Dendritic cell treated with granulocyte-macrophage colony-stimulating factor and Interleukin-4, amounts not matched to agents 40 ng/mL and 50 ng/mL, for 4 days (primary cell): ENCODE measurements around the gene MSH6.
A peak's percentile ranks its signal among the peaks of the same experiment; 100 is the strongest.
"Not testable (repeated sequence)": the region's sequence is repeated elsewhere in the genome, so short reads cannot be mapped to it uniquely, and the experiment has no call there.

ENCODE experiments used
- H3K27ac Mint-ChIP-seq: one replicate; pipeline ENCODE4 v1.8.0; 2022; ENCODE audit warnings: mild to moderate bottlenecking, mixed read lengths
- H3K27me3 Mint-ChIP-seq: one replicate; pipeline ENCODE4 v1.8.0; 2022; ENCODE audit warnings: mild to moderate bottlenecking, mixed read lengths
- H3K36me3 Mint-ChIP-seq: one replicate; pipeline ENCODE4 v1.8.0; 2022; ENCODE audit warnings: low read depth, mixed read lengths
- H3K4me1 Mint-ChIP-seq: one replicate; pipeline ENCODE4 v1.8.0; 2022; ENCODE audit warnings: low read depth, mixed read lengths
- H3K4me3 Mint-ChIP-seq: one replicate; pipeline ENCODE4 v1.8.0; 2022; ENCODE audit warnings: mild to moderate bottlenecking, moderate library complexity, mixed read lengths
- H3K9me3 Mint-ChIP-seq: one replicate; pipeline ENCODE4 v1.8.0; 2022; ENCODE audit warnings: mixed read lengths
- intact Hi-C: fragments of 100-400 bp; cut with micrococcal nuclease; formaldehyde crosslinking; loops from one replicate; pipeline ENCODE4 v1.15.0; 2022

The MSH6 gene

DNA sequence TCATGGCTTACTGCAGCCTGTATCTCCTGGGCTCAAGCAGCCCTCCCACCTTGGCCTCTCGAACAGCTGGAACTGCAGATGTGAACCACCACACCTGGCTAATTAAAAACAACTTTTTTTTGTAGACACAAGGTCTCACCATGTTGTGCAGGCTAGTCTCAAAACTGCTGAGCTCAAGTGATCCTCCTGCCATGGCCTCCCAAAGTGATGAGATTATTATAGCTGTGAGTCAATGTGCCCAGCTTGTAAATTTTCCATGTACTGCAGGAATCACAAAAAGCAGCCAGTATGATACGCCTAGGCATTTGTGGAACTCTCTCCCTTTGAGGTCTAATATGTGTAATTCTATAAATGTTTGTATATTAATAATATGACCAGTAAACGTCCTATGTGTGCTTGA, 59.9 kb downstream of the MSH6 start:
- intact Hi-C loops, result no loop called here
- Mint-ChIP-seq H3K9me3 (no peaks in the 10 kb centered on the region), H3K4me3 (no peak overlapping the region), H3K27me3 (no peaks in the 10 kb centered on the region), H3K4me1 (peaks cover 21% of the 10 kb centered on the region), H3K27ac (no peak overlapping the region), H3K36me3 (peaks cover 53% of the 10 kb centered on the region)

DNA sequence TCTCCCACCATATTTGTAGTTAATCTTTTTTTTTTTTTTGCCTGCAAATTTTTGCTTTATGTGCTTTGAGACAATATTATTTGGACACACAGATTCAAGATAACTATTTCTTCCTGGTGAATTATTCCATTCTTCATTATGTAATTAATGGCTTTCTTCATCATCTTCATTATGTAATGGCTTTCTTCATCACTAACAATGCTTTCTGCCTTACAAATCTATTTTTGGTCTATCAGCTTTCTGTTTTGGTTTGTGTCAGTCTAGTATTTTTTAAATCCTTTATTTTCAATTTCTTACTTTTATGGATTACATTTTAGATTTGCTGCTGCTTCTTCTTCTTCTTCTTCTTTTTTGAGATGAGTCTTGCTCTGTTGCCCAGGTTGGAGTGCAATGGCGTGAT, 60.5 kb downstream of the MSH6 start:
- H3K9me3 Mint-ChIP-seq, result no peaks in the 10 kb centered on the region
- H3K4me1 Mint-ChIP-seq, result peaks cover 21% of the 10 kb centered on the region
- intact Hi-C loops, result no loop called here
- no peak overlapping the region for H3K4me3 Mint-ChIP-seq
- no peak overlapping the region for H3K27ac Mint-ChIP-seq
- H3K36me3 Mint-ChIP-seq, result peaks cover 52% of the 10 kb centered on the region
- H3K27me3 Mint-ChIP-seq, result no peaks in the 10 kb centered on the region

DNA sequence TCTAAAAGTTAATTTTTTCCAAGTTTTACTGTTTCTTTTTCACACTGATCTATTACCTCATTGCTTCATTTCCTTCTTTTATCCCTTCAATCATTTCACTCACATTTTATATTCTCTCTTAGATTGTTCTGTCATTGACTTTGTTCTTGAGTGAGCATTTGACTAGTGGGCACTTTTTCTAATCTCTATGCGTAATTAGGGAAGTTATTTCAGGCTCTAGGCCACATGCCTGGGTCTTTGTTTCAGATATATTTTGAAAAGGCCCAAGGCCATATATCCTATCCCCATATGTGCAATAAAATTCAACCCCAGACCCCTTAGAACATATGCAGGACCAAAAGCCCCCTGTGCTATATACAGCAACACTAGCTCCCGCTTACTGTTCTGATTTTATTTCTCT, 61.2 kb downstream of the MSH6 start:
- Mint-ChIP-seq H3K27me3 (no peaks in the 10 kb centered on the region), H3K27ac (peak overlapping the region; percentile 39)

DNA sequence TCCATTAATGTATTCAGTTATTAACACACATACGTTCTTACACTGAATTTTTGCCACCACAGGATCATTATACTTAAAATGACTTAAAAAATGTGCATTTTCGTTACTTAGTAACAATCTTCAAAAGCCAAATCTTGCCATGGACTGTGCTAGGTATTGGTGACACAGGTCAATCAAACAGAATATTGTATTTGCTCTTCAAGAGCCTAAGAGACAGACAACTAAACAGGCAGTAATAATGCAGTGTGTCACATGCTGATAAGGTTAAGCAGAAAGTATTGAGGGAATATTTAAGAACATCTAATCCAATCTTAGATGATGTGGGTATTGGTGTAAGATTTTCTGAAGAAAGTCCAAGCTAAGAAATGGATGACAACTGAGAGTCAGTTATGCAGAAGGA, 66.4 kb downstream of the MSH6 start:
- H3K27me3 Mint-ChIP-seq, result no peaks in the 10 kb centered on the region
- H3K9me3 Mint-ChIP-seq, result no peaks in the 10 kb centered on the region
- H3K27ac Mint-ChIP-seq, result no peak overlapping the region
- intact Hi-C loops, result no loop called here
- H3K4me3 Mint-ChIP-seq, result no peak overlapping the region
- peaks cover 28% of the 10 kb centered on the region for H3K4me1 Mint-ChIP-seq
- H3K36me3 Mint-ChIP-seq, result peaks cover 24% of the 10 kb centered on the region

More for the DNA sequence above, 61.2 kb downstream of the MSH6 start:
- H3K9me3 Mint-ChIP-seq, result no peaks in the 10 kb centered on the region
- H3K36me3 Mint-ChIP-seq, result peaks cover 46% of the 10 kb centered on the region
- no peak overlapping the region for H3K4me3 Mint-ChIP-seq
- intact Hi-C loops, result no loop called here
- H3K4me1 Mint-ChIP-seq, result peaks cover 21% of the 10 kb centered on the region

DNA sequence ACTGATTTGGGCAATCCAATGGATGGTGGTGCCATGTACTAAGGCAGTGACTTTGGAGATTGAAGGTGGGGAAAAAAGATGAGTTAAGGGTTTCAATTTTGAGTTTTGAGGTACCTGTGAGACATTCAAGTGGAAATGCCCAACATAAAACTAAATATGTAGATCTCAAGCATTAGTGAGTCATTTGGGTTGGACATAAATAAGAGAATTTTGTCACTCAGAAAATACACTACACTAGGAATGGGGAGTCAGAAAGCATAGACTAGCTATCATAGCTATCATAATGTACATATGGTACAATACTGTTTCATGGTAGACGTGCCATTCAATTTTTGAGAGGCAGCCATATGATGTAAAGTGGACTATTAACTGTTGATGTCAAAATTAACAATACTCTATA, 67.3 kb downstream of the MSH6 start:
- Mint-ChIP-seq H3K9me3 (no peaks in the 10 kb centered on the region), H3K36me3 (peaks cover 20% of the 10 kb centered on the region), H3K4me1 (peaks cover 20% of the 10 kb centered on the region), H3K4me3 (no peak overlapping the region), H3K27me3 (no peaks in the 10 kb centered on the region), H3K27ac (no peak overlapping the region)
- intact Hi-C loops, result no loop called here

DNA sequence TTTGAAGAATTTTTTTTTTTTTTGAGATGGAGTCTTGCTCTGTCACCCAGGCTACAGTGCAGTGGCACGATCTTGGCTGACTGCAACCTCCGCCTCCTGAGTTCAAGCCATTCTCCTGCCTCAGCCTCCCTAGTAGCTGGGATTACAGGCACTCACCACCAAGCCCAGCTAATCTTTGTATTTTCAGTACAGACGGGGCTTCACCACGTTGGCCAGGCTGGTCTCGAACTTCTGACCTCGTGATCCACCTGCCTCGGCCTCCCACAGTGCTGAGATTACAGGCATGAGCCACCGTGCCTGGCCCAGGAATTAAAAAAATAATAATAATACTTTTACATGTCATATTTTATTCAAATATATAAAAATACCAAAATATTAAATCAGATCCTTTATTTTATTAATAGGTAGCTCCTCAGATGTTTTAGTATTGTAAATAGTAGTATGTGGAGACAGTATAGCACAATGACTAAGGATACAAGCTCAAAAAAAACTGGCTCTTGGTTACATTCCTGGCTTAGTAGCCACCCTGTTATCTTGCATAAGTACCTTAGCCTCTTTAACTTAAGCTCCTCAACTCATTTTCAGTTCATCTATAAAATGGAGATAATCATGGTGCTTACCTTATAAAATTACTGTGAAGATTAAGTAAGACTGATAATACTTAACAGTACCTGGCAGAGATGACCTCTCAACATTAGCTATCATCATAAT, 70.3 kb downstream of the MSH6 start:
- Mint-ChIP-seq H3K36me3 (peaks cover 21% of the 10 kb centered on the region), H3K4me1 (peaks cover 35% of the 10 kb centered on the region)
- H3K4me3 Mint-ChIP-seq, intact Hi-C loops, H3K27ac Mint-ChIP-seq, H3K9me3 Mint-ChIP-seq, H3K27me3 Mint-ChIP-seq: not testable (repeated sequence)
